Fibroblast of villous mesenchyme (primary cell): Measurements from ENCODE around the gene PNMA6F. TPM values are rescaled to one million over a fixed set of nuclear protein-coding genes. Genes with fewer than 3 reads are reported as not detected.
"Not testable (repeated sequence)": the region's sequence is repeated elsewhere in the genome, so short reads cannot be mapped to it uniquely, and the experiment has no call there.

Experiments used
- DNase-seq: peaks from one replicate; pipeline ENCODE4 v3.0.0-alpha.2; 2010; ENCODE audit warnings: low read depth
- H3K4me3 ChIP-seq: 2 replicates; pipeline ENCODE4 v1.5.1; 2011; ENCODE audit warnings: low read depth, mild to moderate bottlenecking, low read length
- total RNA-seq: library from RNA; depleted of rRNA; stranded (reverse); fragments of >200 nt; gene quantifications from 2 replicates; pipeline ENCODE4 v1.2.3, GENCODE V29; 2012
- TF ChIP-seq, protein P1 (sequence below): IDR thresholded peaks from 2 replicates; pipeline ENCODE4 v1.5.1; 2012; ENCODE audit warnings: low read depth, mild to moderate bottlenecking, low read length; ENCODE audit not compliant: insufficient read depth

The PNMA6F gene
- total RNA-seq, 1 donor = not detected

DNA sequence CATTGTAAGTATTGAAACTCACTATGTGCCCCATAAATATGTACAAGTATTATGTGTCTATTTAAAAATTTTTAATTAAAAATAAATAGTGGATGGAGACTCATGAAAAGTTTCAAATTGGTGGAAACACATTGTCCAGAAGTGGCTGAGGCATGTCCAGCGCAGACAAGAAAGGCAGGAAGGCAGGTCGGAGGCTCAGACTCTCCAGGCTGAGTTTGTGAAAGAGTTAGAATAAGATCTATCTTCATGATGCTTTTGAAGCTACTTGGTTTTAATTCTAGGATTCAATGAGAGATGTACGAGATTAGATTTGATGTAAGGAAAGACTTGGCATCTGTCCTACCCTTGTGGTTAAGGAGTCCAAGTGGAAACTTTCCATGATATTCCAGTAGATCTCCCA lies 19.8 kb downstream of the PNMA6F start:
- TF ChIP-seq, protein P1, sequence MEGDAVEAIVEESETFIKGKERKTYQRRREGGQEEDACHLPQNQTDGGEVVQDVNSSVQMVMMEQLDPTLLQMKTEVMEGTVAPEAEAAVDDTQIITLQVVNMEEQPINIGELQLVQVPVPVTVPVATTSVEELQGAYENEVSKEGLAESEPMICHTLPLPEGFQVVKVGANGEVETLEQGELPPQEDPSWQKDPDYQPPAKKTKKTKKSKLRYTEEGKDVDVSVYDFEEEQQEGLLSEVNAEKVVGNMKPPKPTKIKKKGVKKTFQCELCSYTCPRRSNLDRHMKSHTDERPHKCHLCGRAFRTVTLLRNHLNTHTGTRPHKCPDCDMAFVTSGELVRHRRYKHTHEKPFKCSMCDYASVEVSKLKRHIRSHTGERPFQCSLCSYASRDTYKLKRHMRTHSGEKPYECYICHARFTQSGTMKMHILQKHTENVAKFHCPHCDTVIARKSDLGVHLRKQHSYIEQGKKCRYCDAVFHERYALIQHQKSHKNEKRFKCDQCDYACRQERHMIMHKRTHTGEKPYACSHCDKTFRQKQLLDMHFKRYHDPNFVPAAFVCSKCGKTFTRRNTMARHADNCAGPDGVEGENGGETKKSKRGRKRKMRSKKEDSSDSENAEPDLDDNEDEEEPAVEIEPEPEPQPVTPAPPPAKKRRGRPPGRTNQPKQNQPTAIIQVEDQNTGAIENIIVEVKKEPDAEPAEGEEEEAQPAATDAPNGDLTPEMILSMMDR = no peak
- DNase-seq = no peak
- H3K4me3 ChIP-seq = no peak overlapping the region

DNA sequence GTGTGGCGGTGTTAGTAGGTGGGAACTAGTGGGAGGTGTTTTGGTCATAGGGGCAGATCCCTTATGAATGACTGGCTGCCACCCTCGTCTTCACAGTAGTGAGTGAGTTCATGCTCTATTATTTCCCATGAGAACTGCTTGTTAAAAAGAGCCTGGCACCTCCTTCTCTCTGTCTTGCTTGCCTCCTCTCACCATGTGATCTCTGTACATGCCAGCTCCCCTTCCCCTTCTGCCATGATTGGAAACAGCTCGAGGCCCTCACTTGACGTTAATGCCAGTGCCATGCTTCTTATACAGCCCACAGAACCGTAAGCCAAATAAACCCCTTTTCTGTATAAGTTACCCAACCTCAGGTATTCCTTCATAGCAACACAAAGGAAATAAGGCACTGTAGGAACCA lies 21.7 kb downstream of the PNMA6F start:
- TF ChIP-seq, protein P1 = no peak
- DNase-seq = no peak
- H3K4me3 ChIP-seq = no peak overlapping the region

DNA sequence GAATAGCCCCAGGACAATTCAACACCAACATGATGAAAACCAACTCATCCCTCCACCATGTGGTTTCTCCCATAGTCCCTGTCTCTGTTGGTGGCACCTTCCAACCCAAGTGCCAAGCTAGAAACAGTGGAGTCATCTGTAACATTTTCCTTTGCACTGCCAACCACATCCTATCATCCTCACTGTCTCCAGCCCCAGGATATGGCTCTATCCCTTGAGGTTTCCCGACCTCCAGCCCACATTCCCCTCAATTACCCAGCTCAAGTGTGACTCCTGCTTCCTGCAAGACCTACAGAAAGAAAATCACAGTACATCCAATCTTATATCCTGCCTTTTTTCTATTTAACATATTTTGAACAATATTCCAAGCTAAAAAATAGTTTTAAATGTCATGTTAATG lies 24.2 kb downstream of the PNMA6F start:
- no peak for DNase-seq
- no peak overlapping the region for H3K4me3 ChIP-seq
- TF ChIP-seq, protein P1 = no peak

DNA sequence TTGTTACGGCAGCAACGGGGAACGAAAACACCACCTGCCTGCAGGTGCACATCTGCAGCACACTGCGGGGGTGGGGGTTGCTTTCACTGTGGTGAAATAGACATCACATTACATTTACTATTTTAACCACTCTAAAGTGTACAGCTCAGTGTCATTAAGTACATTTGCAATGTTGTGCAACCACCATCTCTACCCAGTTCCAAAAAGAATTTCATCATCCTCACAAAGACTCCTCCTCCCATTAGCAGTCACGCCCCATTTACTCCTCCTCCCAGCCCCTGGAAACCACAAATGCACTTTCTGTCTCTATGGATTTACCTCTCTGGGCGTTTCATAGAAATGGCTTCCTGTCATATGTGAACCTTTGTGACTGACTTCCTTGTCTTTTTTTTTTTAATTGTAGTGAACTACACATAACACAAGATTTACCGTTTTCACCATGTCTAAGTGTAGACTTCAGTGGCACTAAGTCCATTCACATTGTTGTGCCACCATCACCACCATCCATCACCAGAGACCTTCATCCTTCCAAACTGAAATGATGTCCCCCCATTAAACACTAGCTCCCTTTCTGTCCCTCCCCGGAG lies 28.0 kb downstream of the PNMA6F start:
- not testable (repeated sequence) for DNase-seq, H3K4me3 ChIP-seq

DNA sequence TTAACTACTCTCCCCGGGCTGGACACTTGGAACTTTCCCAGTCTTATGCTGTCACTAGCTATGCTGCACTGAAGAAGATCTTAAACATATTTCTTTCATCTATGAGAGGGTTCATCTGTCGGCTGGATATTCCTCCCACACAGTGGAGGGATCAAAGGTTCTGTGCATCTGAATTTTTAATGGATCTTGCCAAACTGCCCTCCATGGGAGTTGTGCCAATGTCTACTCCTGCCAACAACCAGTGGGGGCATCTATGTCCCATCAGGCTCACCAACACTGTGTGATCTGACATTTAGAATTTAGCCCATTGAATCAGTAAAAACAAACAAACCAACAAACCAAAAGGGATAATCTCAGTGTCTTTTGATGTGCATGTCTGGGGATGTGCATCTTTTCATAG lies 32.8 kb downstream of the PNMA6F start:
- not testable (repeated sequence) for H3K4me3 ChIP-seq, DNase-seq

DNA sequence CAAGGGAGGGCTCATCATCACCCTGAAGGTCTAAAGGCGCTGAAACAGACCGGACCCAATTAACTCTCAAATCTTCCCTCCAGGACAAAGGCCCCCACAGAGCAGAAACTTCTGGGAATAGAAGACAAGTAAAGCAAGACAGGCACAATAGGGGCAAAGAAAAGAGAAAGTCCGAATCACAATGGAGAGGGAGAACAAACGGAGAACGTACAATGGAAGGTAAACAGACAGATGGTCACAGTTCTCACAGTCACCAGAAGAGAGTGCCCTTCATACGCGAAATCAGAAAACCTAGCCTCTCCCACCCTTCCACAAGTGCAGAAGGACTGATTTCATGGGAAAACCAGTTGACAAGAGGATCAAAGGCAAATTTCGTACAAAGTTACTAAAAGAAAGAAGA lies 35.9 kb downstream of the PNMA6F start:
- not testable (repeated sequence) for DNase-seq, H3K4me3 ChIP-seq

DNA sequence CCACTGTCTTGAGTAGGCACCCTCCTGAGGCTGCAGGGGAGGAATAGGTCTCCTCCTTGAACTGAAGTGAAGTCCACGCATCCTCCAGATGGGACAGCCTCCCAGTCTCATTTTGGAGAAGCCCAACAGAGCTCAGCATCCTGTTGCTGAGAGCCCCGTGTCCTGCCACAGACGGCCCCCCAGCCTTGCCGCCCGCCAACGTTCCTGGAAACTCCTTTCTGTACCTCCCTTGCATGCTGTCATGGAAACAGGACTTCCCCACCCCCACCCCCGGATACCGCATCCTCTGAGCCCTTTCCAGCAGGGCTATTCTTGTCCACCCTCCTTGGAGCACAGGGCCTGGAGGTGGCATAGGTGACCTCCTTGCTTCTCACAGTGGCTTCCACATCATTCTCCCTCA lies 37.6 kb downstream of the PNMA6F start:
- not testable (repeated sequence) for DNase-seq, H3K4me3 ChIP-seq

DNA sequence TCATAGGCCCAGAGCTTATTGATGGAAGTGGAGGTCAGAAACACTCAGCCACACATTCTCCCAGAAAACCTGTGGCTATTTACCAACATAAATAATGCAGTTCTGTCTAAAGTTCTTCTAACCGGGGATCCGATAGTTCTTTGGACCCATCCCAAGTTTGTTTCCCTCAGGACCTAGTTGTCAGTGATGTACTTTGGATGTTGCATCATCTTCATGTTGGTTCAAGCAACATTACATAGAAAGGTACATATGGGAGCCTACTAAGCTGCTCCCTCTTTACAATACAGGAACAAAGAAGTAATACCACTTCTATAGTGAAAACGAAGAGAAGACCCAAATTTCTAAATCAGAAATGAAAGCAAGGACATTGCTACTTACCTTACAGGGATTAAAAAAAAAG lies 39.8 kb downstream of the PNMA6F start:
- DNase-seq, H3K4me3 ChIP-seq: not testable (repeated sequence)

DNA sequence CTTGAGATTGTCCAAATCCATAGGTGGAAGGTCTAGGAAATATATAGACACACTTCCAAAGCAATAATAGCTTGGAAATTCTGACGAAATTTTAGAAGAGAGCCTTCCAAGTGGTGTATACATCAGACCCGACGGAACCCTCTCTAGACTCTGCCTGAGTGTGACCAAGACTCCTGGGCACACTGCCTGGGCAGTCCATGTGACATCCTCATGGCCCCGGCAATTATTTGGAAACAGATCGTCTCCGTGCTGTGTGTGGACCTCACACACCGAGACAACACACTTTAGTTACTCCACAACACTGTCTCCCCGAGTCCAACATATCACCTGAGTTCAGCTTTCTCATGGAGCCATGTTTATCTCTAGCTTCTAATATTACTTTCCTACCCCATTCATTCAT lies 42.3 kb downstream of the PNMA6F start:
- H3K4me3 ChIP-seq, DNase-seq: not testable (repeated sequence)

DNA sequence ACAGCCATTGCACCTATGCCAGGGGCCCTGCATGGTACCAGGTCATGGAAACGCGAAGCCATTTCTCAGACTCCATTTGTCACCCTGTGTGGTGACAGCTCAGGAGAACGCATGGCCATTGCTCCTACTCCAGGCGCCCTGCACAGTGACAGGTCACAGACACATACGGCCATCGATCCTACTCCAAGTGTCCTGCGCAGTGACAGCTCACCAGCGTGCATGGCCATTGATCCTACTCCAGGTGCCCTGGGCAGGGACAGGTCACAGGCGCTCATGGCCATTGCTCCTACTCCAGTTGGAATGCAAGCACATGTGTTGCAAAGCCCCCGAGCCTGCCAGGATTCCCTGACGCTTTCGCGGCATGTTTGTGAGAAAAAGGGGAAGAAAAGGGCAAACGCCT lies 45.5 kb downstream of the PNMA6F start:
- not testable (repeated sequence) for H3K4me3 ChIP-seq, DNase-seq

DNA sequence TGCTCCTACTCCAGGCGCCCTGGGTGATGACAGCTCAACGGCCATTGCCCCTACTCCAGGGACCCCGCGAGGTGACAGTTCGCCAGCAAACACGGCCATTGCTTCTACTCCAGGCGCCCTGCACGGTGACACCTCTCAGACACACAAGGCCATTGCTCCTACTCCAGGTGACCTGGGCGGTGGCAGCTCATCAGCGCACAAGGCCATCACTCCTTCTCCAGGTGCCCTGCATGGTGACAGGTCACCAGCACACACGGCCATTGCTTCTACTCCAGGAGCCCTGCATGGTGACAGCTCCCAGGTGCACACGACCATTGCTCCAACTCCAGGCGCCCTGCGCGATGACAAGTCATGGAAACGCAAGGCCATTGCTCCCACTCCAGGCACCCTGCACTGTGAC lies 46.1 kb downstream of the PNMA6F start:
- DNase-seq, H3K4me3 ChIP-seq: not testable (repeated sequence)

DNA sequence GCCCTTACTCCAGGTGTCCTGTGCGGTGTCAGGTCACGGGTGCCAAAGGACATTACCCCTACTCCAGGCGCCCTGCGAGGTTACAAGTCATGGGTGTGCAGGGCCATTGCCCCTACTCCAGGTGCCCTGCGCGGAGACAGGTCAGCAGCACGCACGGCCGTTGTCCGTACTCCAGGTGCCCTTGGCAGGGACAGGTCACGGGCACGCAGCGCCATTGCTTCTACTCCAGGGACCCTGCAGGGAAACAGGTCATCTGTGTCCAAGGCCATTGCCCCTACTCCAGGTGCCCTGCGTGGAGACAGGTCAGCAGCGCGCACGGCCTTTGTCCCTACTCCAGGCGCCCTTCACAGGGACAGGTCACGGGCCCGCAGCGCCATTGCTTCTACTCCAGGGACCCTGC lies 49.0 kb downstream of the PNMA6F start:
- not testable (repeated sequence) for DNase-seq

DNA sequence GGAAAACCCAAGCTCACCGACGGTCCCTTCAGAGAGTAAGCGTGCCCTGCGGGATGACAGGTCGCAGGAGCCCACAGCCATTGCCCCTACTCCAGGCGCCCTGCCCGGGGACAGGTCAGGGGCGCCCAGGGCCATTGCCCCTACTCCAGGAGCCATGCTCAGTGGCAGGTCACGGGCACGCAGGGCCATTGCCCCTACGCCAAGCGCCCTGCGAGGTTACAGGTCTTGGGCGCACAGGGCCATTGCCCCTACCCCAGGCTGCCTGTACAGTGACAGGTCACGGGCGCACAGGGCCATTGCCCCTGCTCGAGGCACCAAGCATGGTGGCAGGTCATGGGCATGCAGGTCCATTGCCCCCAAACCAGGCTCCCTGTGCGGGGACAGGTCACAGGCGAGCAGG lies 49.5 kb downstream of the PNMA6F start:
- not testable (repeated sequence) for DNase-seq, H3K4me3 ChIP-seq

More for the DNA sequence above, 49.0 kb downstream of the PNMA6F start:
- not testable (repeated sequence) for H3K4me3 ChIP-seq
